ENCODE data around the gene OR4E1.

DNA sequence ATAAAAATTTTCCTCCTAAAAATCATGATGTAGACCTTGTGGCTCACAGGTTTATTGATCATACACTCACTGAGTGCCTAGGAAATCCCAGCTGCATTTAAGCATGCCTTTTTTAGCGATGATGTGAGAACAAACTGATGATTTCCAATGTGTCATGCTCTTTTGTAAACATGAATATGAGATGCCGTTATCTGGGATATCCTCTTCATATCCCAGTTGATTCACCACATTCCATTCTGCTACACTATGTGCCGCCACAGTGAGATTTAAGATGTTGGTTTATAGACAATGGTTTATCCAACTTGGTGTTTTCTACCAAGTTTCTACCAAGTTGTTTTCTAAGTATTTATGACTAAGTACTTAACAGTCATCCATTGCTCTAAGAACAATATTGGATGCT lies 5.2 kb downstream of the OR4E1 start:
- no peak for TF ChIP-seq GATA3 (IDR thresholded peaks at IDR 0.05; ENCODE audit: low read depth, low read length)
- TF ChIP-seq GATA2 (IDR thresholded peaks at IDR 0.05; ENCODE audit: low read depth, low read length), result no peak
